ENCODE data around the gene UACA.
"Not testable (repeated sequence)": the region's sequence is repeated elsewhere in the genome, so short reads cannot be mapped to it uniquely, and the experiment has no call there.

Gene UACA

DNA sequence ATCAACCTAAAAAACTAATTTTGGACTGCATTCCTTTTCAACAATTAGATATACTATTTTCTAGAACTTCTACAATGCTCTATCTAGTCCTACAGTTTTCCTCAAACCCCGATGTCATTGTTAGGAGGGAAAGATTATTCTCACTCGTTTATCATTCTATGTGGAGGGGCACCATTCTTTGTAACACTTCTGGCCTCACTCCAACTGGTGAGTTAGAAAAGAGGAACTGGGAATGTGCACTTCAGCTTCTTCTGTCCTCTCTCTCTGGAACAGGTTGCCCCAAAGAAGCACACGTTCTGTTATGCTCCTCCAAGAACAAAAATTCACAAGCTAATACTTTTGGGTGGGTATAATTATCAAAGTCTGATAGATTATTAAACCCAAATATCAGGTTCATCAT, 137.9 kb downstream of the UACA start:
- no peak for DNase-seq (ENCODE audit: low read depth)

DNA sequence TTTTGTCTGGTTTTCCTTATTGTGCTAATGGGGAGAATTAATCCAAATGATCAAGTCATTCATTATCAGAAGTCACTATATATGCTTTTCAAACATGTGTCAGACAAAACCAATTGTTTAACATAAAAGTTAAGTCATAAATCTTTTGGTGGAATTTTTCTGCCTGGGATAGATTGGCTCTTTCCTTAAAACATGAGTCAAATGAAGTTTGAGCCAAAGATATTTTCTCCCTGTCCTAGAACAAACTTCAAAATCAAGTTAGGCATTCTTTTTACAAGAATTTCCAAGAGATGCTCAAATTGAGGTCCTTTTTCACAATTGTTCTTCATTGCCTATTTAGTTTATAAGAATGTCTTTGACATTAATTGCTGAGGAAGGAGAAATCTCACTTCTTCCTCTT, 138.3 kb downstream of the UACA start:
- DNase-seq (ENCODE audit: low read depth): no peak

DNA sequence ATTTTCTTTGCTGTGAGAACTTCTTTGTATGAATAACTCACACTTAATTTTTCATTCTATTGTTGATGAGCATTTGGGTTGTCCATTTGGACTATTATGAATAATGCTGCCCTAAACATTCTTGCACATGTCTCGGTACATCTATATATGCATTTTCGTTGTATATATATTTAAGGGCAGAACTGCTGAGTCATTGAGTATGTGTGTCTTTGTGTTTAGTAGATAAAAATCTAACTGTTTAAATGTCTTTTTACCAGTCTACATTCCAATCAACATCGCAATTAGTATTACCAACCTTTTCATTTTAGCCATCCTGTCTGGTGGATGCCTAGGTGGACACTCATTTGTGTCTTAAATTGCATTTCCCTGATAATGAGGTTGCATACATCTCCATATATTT, 144.4 kb downstream of the UACA start:
- DNase-seq (ENCODE audit: low read depth): no peak

DNA sequence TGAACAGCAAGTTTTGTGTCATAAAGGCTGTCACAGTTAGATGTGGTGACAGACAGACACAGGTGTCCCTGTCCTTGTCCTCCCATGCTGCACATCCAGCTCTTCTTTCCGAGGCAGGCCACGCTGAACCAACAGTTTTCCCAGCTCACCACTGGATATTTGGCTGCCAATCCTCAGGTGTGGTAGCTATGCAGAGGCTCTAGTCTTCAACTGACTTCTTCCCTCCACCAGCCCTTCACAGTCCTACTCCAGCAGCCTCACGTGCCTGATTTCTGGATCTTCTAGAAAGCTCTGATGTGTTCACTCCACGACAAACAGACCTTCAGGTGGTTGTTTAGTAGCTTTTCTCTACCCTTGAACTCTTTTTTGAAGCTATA, 145.5 kb downstream of the UACA start:
- DNase-seq (ENCODE audit: low read depth): no peak

DNA sequence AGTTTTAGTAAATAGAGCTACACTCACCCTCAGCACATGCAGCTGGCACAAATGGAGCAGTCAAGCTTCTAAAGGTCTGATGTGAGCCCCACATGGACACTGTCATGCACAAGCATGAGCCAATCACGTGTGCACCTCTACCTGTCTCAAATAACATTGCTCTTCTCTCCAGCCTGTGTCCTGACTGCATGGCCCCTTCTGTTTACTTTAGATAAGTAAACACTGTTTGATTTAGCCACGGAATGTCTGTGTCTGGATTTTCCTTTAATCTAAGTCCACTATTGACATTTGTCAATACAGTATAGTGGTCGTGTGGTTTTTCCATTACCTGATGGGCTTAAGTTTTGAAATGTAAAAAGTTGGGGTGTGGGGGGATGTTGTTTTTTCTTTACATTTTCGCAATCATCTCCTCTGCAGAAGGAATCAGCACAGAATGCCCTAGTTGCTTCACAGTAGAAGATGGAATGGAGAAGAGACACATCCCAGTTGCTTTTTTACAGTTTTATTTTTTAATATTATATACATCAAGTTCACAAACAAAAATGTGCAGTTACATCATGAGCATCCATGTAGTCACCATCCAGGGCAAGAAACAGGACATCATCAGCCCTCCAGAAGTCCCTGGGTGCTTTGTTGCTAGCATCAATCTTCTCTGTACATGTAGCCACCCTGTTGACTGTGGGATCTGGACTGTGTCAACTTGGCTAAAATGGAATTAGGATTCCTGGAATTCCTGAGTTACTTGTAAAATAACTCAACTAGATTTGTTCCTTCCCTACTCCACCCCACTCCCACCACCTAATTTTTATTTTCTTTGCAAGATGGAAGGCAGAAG, 146.1 kb downstream of the UACA start:
- DNase-seq (ENCODE audit: low read depth): no peak

DNA sequence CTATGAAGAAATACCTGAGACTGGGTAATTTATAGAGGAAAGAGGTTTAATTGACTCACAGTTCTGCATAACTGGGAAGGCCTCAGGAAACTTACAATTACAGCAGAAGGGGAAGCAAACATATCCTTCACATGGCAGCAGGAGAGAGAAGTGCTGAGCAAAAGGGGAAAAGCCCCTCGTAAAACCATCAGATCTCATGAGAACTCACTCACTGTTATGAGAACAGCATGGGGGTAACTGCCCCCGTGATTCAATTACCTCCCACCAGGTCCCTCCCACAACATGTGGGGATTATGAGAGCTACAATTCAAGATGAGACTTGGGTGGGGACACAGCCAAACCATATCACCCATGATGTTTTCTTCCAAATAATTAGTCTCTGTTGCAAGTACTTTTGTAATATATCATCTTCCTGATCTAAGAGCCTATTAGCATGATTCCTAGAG, 147.0 kb downstream of the UACA start:
- not testable (repeated sequence) for DNase-seq (ENCODE audit: low read depth)

DNA sequence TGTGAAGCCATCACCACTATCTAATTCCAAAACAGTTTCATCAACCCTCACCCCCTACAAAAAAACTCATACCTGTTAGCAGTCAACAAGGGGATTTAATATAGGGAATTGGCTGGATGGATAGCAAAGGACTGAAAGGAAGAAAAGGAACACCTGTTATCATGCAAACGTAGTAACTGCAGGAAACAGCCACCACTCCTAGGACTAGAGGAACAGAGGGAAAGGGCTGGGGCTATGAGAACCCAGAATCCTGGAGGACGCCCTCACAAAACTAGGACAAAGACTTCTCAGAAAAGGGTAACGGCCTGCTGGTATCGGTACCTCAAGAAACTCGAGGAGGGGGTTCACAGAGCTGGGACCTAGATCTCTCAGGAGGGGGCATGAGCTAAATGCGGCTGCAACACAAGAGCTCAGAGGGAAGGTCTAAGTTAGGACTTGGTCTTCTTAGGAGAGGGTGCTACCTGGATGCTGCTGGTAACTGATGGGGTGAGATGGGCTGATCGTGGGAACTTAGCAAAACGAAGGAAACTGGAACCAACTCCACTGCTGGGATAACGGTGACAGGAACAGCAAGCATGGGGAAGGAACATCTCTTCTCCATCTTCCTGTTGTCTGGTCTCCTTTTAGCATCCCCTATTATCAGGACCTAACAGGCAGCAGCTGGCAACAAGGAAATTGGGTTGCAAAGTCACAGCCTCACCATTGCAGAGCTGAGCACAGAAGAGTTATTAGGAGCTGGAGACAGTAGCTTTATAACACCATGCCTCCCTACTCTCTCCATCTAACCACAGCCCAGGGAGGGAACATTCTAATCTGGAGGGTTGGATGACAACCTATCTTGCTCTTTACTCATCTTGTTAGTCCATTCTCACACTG, 147.7 kb downstream of the UACA start:
- DNase-seq (ENCODE audit: low read depth): no peak

DNA sequence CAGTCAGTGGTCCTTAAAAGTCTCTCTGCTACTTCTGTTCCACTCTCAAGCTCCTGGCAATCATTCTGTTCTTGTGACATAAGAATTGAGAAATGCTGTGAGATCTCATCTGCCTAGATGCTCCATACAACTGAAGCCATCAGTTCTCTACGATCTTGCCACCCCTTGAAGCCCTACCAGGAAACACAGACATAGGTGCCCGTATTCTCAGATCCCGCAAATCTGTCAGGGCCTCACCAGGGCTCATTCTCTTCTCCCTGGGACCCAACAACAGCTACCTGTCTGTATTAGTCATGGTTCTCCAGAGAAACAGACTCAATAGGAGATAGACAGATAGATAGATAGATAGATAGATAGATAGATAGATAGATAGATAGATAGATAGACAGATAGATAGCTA, 149.1 kb downstream of the UACA start:
- DNase-seq (ENCODE audit: low read depth): no peak

DNA sequence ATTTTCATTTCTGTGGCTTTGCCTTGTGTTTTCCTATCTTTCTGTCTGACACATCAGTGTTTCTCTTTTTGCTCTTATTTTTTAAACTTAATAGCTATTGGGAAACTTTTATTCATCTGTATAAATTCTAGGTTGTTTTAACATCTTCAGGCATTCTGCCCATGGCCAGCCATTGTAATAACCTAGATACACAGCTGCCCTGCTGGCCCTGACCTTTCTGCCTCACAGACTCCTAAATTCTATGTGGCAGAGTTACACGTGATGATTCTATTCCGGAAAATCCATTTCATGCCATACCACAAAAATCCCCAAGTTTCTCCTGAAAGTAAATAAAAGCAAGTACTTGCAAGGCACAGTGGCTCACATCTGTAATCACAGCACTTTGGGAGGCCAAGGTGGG, 150.1 kb downstream of the UACA start:
- DNase-seq (ENCODE audit: low read depth): no peak

DNA sequence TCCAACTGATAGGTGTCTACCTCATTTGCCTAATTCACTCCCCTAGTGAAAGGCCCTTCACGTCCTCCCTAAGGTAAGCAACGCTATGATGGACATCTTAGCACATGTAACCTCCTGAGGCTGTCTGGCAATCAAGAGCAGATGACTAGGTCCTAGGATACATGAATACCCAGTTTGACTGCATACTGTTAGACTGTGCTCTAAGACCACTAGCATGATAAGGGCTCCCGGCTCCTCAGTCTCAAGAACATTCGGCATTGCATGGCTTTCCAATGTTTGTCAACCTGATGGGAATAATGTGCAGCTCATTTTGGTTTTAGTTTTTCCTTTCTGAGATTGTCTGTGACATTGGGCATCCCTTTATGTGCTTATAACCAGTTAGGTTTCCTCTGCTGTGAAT, 152.1 kb downstream of the UACA start:
- DNase-seq (ENCODE audit: low read depth): no peak

DNA sequence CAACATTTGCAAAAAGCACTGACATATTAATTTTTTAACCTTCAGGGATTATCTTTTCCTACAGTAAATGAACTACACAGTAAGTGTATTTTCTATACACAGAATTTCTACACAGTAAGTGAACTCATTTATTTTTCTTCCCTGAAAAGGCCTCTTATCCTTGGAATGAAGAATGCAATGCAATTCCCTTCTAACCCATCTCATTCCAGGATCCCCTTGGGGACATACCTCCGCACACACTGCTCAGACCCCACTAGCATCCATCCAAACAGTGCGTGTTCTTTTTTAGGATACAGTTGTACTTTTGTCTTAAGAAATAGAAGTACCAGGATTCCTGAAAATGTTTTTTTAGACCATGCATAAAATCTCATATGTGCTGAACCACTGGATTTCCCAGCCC, 152.8 kb downstream of the UACA start:
- no peak for DNase-seq (ENCODE audit: low read depth)

DNA sequence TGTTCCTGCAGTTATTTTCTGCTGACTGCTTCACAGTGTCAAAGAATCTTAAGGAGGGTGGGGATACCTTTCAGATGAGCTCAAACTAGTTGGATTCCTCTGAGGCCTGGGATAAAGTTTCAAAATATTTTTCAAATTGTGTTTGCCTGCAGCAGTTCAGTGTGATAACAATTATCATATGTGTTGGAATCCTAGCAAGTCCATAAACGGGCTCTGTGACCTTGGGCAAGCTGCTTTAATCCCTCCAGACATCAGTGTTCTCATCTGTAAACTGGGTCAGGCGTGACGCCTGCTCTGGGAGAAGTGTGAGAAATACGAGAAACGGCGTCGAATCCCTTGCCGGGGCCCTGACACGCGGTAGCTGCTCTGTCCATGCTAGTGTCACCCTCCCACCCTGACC, 153.5 kb downstream of the UACA start:
- DNase-seq (ENCODE audit: low read depth): no peak

DNA sequence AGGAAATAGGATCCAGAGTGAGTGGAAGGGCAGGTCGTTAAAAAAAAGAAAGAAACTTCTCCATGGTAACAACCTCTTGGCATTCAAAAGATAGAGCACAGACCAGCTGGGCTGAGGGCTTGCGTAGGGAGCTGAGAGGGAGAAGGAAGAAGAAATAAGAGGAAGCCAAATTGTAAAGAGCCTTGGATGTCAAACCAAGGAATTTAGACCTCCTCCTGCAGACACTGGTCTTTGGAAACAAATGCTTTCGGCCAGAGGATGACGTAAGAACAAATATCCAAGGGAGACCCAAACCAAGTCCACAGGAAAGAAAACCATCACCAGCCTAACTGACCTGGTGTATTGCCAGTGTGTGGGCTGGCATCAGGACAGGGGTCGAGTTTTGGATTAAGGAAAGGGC, 155.2 kb downstream of the UACA start:
- DNase-seq (ENCODE audit: low read depth): no peak

DNA sequence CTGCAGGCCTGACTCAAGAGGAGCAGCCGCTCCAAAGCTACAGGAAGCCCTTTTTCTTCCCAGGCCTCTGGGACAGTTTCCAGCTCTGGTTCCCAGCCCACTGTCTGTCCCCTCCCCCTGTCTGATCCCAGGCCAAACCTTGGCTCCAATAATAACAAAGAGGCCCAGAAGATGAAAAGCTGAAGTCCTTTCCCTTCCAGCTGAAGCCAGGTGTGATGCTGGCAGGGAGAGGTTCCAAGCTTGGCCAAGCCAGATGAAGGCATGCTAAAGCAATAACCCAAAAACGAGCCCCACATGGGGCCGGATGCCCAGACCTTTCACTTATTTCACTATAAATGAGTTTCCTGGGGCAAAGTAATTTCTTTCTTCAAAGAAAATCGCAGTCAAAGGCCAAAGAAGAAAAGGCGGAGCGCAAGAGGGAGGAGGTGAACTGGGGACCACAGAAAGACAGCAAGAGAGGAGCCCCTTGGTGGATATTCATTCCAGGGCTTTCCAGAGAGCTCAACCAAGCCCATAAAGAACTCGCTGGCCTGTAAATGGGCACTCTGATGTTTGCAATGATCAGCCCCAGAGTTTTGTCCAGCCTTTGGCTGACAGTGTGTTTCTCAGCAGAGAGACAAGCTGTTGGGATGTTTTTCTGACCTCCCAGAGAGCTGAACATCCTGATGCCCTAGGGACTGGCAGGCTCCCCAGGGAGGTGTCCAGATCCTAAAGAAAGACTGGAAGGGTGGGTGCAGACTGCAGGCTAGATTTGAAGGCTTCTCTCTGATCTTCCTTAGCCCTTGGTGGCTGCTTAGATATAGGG, 157.6 kb downstream of the UACA start:
- no peak for DNase-seq (ENCODE audit: low read depth)

DNA sequence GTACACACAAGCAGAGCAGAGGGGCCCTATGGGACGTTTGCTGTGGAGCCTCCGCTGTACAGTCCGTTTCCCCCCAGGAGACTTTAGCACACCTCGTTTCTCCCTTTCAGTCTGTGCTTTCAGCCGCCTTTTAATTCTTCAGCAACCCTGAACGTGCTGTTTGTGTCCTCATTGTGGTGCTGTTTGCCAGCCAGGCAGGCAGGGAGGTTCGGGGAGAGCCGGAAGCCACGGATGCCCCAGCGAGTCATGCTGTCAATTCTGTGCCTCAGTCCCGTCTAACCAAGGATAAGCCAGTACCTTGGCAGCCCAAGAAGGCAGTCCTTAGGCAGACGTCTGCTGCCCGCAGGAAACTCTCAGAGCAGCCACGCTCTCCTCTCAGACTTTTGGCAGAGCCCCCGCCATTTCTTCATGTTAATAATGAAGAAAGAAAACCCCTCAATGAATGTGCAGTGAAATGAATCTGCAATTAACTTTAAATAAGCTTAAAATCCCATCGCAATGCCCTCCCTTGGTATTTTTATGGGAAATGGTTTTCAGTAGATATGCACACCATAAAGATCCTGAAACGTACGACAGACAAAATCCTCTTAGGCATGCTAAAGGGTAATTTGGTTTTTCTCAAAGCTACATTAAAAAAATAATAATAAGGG, 158.6 kb downstream of the UACA start:
- no peak for DNase-seq (ENCODE audit: low read depth)

All from HS-27A (cell line).